ENCODE measurements around the gene GAMT.

GRCh38 chr19:1434040-1434366 is 32.7 kb upstream of the GAMT start:
- no peak for TF ChIP-seq ZNF274 (IDR thresholded peaks at IDR 0.05; ENCODE audit: low read depth, low read length)
- no peak for TF ChIP-seq YY1 (IDR thresholded peaks at IDR 0.05; ENCODE audit: insufficient read depth, insufficient read length)
- TF ChIP-seq SUZ12 (IDR thresholded peaks at IDR 0.05; ENCODE audit: extremely low read depth, insufficient read depth, insufficient read length) = no peak

All from NT2/D1 (cell line).